Daoy (cell line): ENCODE data around the gene ZFP64. TPM values are rescaled to one million over a fixed set of nuclear protein-coding genes. Genes with fewer than 3 reads are reported as not detected.

ENCODE experiments used
- DNase-seq: peaks from one replicate; pipeline ENCODE4 v3.0.0-alpha.2; 2015; ENCODE audit warnings: low read depth
- total RNA-seq: library from RNA; depleted of rRNA; stranded (reverse); fragments of >200 nt; shearing (Covaris generic); gene quantifications from 2 replicates; pipeline ENCODE4 v1.2.3, GENCODE V29; 2014

ZFP64 gene
- total RNA-seq, 1 experiment from 2014 or later = 17.8 TPM

DNA sequence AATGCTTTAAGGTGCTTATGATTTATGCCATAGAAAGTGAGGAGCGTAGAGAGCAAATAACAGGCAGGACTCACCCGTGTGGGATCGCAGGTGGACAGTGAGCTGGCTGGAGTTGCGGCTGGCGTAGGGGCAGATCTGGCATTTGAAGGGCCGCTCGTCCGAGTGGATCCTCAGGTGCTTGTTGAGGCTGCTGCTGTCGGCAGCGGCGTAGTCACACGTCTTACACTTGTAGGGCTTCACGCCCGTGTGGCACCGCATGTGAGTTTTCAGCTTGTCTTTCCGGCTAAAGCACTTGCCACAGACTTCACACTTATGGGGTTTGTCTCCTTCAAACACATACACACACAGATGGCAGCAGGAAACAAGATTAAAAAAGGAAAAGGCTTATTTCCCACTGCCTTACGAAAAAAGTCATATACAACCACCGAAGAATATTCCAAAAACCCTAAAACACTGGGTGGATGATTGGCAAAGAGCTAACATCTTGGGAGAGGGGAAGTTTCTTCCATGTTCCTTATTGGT is 31.5 kb downstream of the ZFP64 start:
- no peak for DNase-seq

DNA sequence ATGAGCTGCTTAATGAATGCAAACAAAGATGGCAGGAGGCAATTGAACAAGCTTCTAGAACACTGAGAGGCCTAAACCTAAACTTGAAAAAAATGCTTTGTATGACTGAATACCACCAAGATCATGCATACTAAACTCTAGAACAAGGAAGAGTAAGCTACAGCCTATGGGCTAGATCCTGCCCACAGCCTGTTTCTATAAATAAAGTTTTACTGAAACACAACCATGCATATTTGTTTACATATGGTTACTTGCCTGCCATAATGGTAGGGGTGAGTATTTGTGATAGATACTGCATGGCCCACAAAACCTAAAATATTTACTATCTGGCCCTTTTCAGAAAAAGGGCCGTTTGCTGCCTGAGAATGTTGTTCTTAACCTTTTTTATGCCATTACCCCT is 37.0 kb downstream of the ZFP64 start:
- no peak for DNase-seq

DNA sequence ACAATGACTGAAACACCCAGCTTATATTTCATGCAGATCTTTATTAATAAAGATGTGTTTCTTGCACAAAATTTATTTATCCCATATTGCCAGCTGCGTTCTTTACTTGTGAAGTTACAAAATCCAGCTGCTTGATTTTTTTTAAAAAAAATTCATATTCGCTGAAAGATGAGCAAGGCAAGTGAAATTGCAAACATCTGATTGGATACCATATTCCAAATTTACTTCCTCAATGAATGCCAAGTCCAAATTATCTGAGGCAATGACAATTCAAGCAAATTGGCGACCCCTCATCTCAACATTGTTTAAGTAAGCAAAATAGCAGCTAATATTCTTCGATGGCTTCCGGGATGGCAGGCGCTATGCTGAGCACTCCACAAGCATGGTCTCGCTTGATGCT is 37.7 kb downstream of the ZFP64 start:
- DNase-seq = no peak

DNA sequence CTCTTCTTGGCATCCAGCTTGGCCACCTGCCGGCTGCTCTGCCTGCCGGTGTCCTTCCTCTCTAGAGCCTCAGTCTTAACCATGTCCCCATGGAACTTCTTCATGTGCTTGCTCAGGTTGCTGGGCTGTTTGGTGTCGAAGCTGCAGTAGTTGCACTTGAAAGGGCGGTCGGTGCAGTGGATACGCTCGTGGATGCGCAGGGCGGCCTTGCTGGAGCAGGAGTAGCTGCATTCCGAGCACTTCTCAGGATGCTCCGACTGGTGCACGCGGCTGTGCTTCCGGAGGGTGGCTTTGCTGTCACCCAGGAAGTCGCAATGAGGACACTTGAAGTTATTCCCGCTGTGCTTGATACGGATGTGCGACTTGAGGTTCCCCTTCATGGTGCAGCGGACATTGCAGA is 38.7 kb downstream of the ZFP64 start:
- DNase-seq = no peak

GRCh38 chr20:52152416-52152815 is 39.2 kb downstream of the ZFP64 start:
- no peak for DNase-seq

DNA sequence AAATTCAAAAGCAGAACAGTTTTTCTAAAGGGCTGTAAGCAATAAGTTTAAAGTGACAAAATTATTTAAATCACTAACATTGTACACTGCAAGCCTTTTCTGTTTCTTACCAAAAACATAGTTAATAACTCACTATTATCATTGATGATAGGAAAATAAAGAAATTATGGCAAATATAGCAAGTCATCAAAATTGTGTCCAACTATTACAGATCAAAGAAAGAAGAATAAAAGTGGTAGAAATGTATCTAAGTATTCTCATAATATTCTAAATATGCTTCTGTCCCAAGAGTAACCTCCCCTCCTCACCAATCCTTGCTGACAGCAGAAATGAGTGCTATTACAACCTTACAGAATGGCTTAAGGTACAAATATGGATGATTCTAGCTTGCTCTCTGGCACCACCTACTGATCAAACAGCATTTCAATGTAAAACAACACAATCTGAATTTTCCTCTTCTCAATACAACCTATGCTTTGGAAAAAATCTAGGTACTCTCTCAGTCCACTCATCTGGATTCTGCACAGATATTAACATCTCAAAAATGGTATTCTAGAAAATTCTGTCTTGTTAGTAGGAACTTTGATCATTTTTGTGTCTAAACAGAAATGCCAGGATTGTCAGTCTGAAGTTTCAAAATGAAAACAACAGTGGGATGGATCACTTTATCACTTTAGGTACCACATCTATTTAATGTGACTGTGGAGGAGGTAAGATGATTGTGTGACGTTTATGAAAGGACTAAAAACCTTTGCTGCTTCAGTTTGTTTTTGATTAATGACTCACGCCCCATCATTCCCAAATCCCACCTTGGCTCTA is 40.9 kb downstream of the ZFP64 start:
- peak; percentile 29 for DNase-seq

GRCh38 chr20:52145587-52145986 is 46.0 kb downstream of the ZFP64 start:
- no peak for DNase-seq

GRCh38 chr20:52143277-52143676 is 48.3 kb downstream of the ZFP64 start:
- DNase-seq = no peak

GRCh38 chr20:52142757-52143156 is 48.8 kb downstream of the ZFP64 start:
- no peak for DNase-seq

- DNase-seq = no peak
Observed at GRCh38 chr20:52139986-52140385, 51.6 kb downstream of the ZFP64 start.

DNA sequence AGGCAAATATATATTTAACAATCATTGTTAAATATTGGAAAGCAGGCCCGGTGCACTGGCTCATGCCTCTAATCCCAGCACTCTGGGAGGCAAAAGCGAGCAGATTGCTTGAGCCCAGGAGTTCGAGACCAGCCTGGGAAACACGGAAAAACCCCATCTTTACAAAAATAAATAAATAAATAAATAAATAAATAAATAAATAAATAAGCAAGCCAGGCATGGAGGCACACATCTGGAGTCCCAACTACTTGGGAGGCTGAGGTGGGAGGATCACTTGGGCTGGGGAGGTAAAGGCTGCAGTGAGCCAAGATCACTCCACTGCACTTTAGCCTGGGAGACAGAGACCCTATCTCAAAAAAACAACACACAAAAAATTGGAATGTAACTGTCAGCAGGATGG is 53.7 kb downstream of the ZFP64 start:
- DNase-seq = no peak

GRCh38 chr20:52133714-52134113 is 57.9 kb downstream of the ZFP64 start:
- DNase-seq = peak; percentile 54

GRCh38 chr20:52132337-52132736 is 59.2 kb downstream of the ZFP64 start:
- no peak for DNase-seq

GRCh38 chr20:52131048-52131643 is 60.4 kb downstream of the ZFP64 start:
- no peak for DNase-seq

- no peak for DNase-seq
Observed at GRCh38 chr20:52130406-52130805, 61.2 kb downstream of the ZFP64 start.

GRCh38 chr20:52129611-52130010 is 62.0 kb downstream of the ZFP64 start:
- peak; percentile 11 for DNase-seq

GRCh38 chr20:52127309-52127708 is 64.3 kb downstream of the ZFP64 start:
- no peak for DNase-seq

GRCh38 chr20:52124821-52125220 is 66.8 kb downstream of the ZFP64 start:
- no peak for DNase-seq

- DNase-seq = no peak
Observed at GRCh38 chr20:52118696-52119095, 72.9 kb downstream of the ZFP64 start.

DNA sequence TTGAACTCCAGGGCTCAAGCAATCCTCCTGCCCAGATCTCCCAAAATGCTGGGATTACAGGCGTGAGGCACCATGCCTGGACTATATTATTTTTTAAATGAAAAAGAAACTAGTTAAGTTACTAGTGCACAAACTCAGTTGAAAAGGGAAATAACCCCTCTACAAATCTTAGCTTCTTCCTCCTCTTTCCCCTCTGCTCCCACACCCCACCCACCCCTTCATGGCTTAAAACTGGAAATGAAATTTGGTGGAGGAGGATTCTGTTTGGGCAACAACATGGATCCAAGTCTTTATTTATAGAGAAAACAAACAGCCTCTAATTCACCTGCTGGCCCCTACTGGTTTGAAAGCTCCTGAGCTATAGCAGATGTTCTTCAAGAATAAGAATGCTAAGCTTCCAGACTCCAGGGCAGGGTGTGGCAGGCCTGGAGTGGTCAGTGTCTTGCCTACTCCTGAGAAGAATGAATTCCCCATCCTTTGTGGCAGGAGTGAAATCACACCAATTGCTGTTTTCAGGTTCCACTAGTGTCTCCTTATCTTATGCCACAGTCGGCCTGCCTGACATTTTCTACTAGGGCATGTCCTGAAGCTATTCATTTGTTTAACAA is 73.5 kb downstream of the ZFP64 start:
- no peak for DNase-seq

- DNase-seq = no peak
Observed at GRCh38 chr20:52110456-52110855, 81.1 kb downstream of the ZFP64 start.

DNA sequence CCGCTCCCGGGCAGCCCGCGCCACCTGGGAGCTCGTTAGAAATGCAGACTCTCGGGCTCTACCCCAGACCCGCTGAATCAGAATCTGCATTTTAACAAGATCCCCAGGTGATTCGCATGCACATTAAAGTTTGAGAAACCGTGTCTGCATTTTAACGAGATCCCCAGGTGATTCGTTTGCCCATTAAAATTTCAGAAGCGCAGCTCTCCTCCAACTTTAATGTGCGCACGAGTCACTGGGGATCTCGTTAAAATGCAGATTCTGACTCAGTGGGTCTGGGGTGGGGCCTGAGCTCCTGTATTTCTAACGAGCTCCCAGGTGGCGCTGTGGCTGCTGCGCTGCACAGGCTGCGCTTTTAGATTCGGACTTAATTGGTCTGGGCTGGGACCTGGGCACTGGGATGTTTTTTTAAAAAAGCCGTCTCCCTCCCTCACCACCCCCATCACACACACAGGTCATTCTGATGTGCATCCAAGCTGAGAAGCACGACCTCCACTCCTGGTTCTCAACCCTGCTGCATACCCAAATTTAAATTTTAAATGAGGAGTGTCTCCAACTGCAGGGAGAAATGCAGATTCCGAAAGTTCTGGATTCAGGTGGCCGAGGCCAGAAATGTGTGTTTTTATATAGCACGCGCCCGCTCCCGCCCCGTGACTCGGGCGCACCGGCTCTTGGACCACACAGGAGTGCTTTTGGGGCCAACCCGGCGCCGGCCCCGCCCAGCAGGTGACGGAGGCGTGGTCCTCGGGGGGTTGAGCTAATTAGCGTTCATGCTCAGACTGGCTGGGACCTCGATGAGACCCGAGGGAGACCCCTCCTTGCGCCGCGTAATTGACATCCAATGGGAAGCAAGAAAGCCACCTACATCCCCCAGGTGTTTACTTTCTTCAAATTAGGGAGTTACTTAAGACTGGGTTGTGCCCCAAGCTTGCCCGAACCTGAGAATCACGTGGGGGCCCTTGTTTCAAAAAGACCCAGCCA is 85.8 kb downstream of the ZFP64 start:
- DNase-seq = peak; percentile 48
